ENCODE results near the gene SCARB1.

DNA sequence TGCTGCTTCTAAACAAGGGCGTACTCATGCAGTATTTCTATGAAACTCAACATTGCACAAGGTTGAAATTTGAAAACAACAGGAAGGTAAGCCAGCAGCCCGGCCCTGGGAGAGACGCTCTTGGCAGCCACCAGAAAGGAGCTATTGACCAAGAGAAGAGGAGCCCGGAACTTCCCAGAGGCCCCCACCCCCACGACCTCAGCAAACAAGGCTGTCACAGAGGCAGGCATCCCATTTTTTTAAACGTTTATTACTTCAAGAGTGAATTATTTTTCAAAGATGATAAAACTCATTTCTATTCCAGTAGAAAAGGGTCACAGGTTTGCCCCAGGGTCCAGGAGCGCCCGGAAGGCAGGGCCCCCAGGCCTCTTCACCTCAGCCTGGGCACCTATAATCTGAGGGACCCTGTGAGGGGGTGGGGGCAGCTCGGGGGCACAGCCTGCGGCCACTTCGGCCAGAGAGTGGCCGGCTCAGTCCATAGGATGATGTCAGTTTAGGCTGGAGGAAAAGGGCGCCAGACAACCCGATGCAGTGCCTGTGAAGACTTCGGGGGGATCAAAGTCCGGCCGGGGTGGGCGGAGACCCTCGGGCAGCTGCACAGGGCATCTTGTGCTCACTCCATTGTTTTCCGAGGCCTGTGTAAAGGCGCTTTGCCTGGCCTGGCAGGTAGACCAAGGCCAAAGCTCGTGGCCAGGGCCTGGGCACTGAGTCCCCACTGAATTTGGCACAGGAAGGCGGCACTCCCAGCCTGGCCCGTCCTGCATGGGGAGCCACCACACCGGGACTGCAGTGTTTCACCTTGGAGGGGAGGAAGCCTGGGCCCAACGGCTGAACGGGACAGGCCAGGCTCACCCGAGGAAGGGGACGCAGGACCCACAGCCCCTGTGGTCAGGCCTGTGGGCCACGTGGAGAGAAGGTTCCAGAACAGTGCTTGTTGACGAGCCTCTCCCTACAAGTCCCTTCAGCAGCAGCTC, 86.0 kb downstream of the SCARB1 start:
- TF ChIP-seq, protein P1, sequence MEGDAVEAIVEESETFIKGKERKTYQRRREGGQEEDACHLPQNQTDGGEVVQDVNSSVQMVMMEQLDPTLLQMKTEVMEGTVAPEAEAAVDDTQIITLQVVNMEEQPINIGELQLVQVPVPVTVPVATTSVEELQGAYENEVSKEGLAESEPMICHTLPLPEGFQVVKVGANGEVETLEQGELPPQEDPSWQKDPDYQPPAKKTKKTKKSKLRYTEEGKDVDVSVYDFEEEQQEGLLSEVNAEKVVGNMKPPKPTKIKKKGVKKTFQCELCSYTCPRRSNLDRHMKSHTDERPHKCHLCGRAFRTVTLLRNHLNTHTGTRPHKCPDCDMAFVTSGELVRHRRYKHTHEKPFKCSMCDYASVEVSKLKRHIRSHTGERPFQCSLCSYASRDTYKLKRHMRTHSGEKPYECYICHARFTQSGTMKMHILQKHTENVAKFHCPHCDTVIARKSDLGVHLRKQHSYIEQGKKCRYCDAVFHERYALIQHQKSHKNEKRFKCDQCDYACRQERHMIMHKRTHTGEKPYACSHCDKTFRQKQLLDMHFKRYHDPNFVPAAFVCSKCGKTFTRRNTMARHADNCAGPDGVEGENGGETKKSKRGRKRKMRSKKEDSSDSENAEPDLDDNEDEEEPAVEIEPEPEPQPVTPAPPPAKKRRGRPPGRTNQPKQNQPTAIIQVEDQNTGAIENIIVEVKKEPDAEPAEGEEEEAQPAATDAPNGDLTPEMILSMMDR (IDR thresholded peaks at IDR 0.05), result no peak
- TF ChIP-seq POLR2A (IDR thresholded peaks at IDR 0.05), result no peak
- TF ChIP-seq EP300 (IDR thresholded peaks at IDR 0.05), result no peak
